GM12865 (cell line): ENCODE results near the gene NCOA6.
A peak's percentile ranks its signal among the peaks of the same experiment; 100 is the strongest.

Experiments used
- DNase-seq: peaks from one replicate; pipeline ENCODE4 v3.0.0; 2010; ENCODE audit warnings: low read depth
- H3K4me3 ChIP-seq: 2 replicates; pipeline ENCODE4 v1.5.1; 2011; ENCODE audit warnings: mild to moderate bottlenecking, low read depth, low read length, control low read depth
- CTCF ChIP-seq: IDR thresholded peaks from 2 replicates; pipeline ENCODE4 v1.5.1; 2011; ENCODE audit warnings: low read length, control low read depth, low read depth, inconsistent platforms; ENCODE audit not compliant: insufficient read depth; ENCODE audit errors: missing control alignments

The NCOA6 gene

DNA sequence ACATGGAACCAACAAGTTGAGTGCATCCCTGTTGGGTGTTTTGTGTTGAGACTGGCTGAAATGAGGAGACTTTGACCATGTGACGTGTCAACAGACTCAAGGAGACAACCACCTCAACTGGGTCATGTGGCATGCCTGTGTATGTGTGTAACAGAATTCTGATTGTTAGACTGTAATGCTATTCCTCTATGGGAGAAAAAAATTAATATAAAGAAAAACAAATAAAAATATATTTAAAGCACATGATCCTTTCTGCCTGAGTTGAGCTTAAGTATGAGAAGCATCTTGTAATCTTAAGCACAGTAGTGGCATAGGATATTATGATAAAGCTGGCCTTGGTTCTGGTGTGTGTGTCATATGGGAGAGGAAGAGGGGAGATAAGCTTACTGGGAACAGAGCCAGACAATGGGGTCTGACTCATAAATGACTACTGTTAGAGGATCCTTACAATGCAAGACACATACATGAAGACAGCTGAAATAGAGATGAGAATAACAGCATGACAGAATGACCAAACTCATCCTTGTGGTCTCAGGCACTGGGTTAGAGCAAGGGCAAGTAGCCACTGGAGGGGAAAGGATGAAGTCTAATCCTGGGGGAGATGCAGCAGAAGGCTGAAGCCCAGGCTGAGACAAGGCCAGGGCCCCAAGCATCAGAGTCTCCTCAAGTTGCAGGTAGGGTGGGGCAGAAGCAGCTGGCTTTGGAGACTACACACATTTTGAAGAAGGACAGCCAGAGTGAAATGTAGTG lies 112.1 kb downstream of the NCOA6 start:
- peak; percentile 67 for DNase-seq
- no peak for TF ChIP-seq CTCF
- no peak overlapping the region for H3K4me3 ChIP-seq

DNA sequence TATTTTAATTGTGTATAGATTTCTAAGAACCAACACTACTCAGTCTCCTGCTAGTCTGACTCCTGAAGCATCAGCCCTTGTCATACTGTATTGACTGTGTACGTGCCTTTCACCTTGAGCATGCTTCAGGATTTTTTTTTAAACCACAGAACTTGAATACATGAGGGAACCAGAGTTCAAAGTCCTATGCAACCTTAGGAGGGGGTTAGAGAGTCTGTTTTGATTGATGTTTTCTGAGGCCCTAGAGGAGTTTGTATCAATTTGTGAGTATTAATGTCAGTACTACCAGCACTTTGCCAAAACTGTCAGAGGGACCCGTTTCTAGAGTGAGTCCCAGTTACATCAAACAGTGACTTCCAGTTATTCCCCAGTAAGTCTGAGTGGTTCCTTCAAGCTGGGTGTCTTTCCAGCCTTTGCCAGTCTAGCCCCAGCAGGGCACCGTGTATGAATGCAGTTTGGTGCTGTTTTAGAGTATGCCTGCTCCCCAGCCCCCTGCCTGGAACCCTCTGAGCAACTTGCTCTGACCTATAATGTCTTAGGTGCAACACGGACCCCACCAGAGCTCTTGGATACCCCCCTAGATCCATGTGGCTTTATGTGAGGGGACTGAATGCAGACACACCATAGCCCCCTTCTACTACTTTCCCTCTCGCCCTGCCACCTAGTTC lies 112.8 kb downstream of the NCOA6 start:
- TF ChIP-seq CTCF: no peak
- no peak for DNase-seq
- no peak overlapping the region for H3K4me3 ChIP-seq

- no peak for DNase-seq
- TF ChIP-seq CTCF: no peak
- H3K4me3 ChIP-seq: no peak overlapping the region
Measured at GRCh38 chr20:34711813-34712430, 113.5 kb downstream of the NCOA6 start.

- no peak for TF ChIP-seq CTCF
- no peak for DNase-seq
- no peak overlapping the region; the same call in 1 of the 2 replicates for H3K4me3 ChIP-seq
Measured at GRCh38 chr20:34710861-34711574, 114.4 kb downstream of the NCOA6 start.

GRCh38 chr20:34710568-34710839 lies 114.9 kb downstream of the NCOA6 start:
- no peak for DNase-seq
- peak overlapping the region; percentile 80 for H3K4me3 ChIP-seq
- no peak for TF ChIP-seq CTCF

GRCh38 chr20:34709831-34710567 lies 115.5 kb downstream of the NCOA6 start:
- no peak for DNase-seq
- H3K4me3 ChIP-seq: peak overlapping the region; percentile 80
- TF ChIP-seq CTCF: peak; percentile 33
